KOPT-K1 (cell line): Measurements from ENCODE around the gene TMPRSS9.
A peak's percentile ranks its signal among the peaks of the same experiment; 100 is the strongest.
"Not testable (repeated sequence)": the region's sequence is repeated elsewhere in the genome, so short reads cannot be mapped to it uniquely, and the experiment has no call there.

Experiments used
- H3K27ac ChIP-seq: fragments of 200-600 bp; sonication (generic); 2 replicates; pipeline ENCODE4 v1.5.1; 2016; ENCODE audit warnings: antibody characterized with exemption, mild to moderate bottlenecking, low read depth, low read length; ENCODE audit not compliant: poor library complexity, severe bottlenecking
- H3K36me3 ChIP-seq: fragments of 200-600 bp; sonication (generic); 2 replicates; pipeline ENCODE4 v1.5.1; 2017; ENCODE audit warnings: antibody characterized with exemption, mild to moderate bottlenecking, low read length, moderate library complexity; ENCODE audit not compliant: insufficient read depth
- H3K9me3 ChIP-seq: fragments of 200-600 bp; sonication (generic); 2 replicates; pipeline ENCODE4 v1.5.1; 2017; ENCODE audit warnings: antibody characterized with exemption, low read length, mild to moderate bottlenecking; ENCODE audit not compliant: insufficient read depth, poor library complexity, severe bottlenecking

TMPRSS9 gene

DNA sequence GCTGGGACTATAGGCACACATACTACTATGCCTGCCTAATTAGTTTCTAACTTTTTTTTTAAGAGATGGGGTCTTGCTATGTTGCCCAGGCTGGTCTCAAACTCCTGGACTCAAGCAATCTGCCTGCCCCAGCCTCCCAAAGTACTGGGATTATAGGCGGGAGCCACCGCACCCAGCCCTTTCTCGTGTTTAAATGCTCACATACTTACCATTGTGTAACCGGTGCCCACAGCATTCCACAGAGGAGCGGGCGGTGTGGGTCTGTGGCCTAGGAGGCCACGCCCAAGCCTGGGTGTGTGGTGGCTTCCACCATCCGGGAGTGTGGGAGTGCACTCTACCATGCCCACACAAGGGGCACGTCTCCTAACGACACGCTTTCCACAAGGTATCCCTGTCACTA, 89.0 kb downstream of the TMPRSS9 start:
- Histone ChIP-seq H3K27ac (no peak overlapping the region), H3K9me3 (no peaks in the 10 kb centered on the region), H3K36me3 (peaks cover 76% of the 10 kb centered on the region)

- H3K27ac ChIP-seq = no peak overlapping the region
- H3K36me3 ChIP-seq = peaks cover 63% of the 10 kb centered on the region
- H3K9me3 ChIP-seq = no peaks in the 10 kb centered on the region
These were observed 91.1 kb downstream of the TMPRSS9 start for GRCh38 chr19:2451138-2451537.

DNA sequence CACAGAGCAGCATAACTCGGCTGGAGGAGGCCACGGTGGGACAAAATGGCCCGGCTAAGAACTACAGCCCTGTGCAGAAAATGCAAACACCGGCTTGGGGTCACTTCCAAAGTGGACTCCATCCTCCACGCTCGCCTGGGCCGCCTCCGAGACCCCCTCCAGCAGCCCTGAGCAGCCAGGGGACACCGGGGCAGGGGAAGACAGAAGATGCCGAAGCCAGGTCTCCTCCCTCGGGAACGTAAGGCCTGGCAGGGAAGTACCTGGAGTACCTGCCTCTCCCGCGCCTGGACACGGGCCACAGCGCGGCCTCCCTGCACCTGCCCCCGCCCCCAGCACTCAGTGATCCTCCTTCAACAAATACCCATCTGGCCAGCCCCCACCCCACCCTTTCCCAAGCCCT, 91.7 kb downstream of the TMPRSS9 start:
- no peaks in the 10 kb centered on the region for H3K9me3 ChIP-seq
- H3K27ac ChIP-seq = no peak overlapping the region
- H3K36me3 ChIP-seq = peaks cover 63% of the 10 kb centered on the region

DNA sequence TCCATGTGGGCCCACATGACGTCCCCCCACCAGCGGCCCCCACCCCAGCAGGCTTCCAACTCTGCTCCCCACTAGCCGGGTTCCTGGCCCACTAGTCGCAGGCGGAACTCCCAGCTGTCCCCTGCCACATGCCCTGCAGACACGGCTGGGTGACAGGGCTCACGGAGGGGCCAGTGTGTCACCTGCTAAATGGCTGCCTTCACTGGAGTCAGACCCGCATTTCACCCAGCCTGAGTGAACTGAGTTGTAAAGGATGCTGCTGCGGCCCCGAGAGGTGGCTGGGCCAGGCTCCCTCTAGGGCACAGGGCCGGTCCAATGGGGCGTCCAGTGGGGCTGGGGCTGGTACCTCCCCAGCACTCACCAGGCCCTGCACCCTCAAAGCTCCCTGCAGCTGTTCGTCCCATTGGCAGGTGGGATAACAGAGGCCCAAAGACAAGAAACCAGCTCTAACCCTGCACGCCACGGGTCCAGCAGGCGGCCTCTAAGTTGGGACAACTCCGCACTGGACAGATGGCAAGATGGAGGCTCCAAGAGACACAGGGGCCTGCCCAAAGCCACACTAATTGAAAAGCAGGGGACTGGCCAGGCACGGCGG, 93.5 kb downstream of the TMPRSS9 start:
- no peak overlapping the region for H3K27ac ChIP-seq
- no peaks in the 10 kb centered on the region for H3K9me3 ChIP-seq
- peaks cover 50% of the 10 kb centered on the region for H3K36me3 ChIP-seq

GRCh38 chr19:2454199-2454961, 94.3 kb downstream of the TMPRSS9 start:
- Histone ChIP-seq H3K27ac (no peak overlapping the region), H3K9me3 (no peaks in the 10 kb centered on the region), H3K36me3 (peaks cover 41% of the 10 kb centered on the region)

GRCh38 chr19:2454962-2455850, 95.1 kb downstream of the TMPRSS9 start:
- Histone ChIP-seq H3K36me3 (peaks cover 36% of the 10 kb centered on the region), H3K27ac (peak overlapping the region; percentile 97), H3K9me3 (no peaks in the 10 kb centered on the region)

- no peaks in the 10 kb centered on the region for H3K9me3 ChIP-seq
These were observed 95.9 kb downstream of the TMPRSS9 start for GRCh38 chr19:2455851-2456570.

DNA sequence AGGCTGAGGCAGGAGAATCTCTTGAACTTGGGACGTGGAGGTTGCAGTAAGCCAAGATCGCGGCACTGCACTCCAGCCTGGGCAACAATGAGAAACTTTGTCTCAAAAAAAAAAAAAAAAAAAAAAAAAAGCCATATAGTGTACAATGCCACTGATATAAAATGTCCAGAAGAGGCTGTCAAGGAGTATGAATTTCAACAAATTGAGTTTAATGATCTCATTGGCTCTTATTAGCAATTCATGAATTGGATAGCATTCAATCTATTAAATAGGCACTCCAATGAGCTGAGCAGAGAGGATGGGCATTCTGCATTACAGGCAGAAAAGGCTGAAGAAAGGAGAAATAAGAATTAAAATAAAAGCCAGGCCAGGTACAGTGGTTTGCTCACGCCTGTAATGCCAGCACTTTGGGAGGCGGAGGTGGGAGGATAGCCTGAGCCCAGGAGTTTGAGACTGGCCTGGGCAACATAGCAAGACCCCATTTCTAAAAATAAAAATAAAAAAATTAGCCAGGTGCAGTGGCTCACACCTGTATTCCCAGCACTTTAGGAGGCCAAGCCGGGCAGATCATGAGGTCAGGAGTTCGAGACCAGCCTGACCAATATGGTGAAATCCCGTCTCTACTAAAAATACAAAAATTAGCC, 97.5 kb downstream of the TMPRSS9 start:
- H3K27ac ChIP-seq = peak overlapping the region; percentile 97
- H3K36me3 ChIP-seq = peaks cover 14% of the 10 kb centered on the region; the same call in 1 of the 2 replicates
- no peaks in the 10 kb centered on the region for H3K9me3 ChIP-seq

More at GRCh38 chr19:2455851-2456570, 95.9 kb downstream of the TMPRSS9 start:
- Histone ChIP-seq H3K27ac (peak overlapping the region; percentile 97), H3K36me3 (peaks cover 28% of the 10 kb centered on the region)

GRCh38 chr19:2458054-2458453, 98.0 kb downstream of the TMPRSS9 start:
- H3K9me3 ChIP-seq = no peaks in the 10 kb centered on the region
- peaks cover 8% of the 10 kb centered on the region; the same call in 1 of the 2 replicates for H3K36me3 ChIP-seq
- H3K27ac ChIP-seq = no peak overlapping the region

GRCh38 chr19:2458776-2459175, 98.7 kb downstream of the TMPRSS9 start:
- not testable (repeated sequence) for H3K9me3 ChIP-seq, H3K27ac ChIP-seq, H3K36me3 ChIP-seq

DNA sequence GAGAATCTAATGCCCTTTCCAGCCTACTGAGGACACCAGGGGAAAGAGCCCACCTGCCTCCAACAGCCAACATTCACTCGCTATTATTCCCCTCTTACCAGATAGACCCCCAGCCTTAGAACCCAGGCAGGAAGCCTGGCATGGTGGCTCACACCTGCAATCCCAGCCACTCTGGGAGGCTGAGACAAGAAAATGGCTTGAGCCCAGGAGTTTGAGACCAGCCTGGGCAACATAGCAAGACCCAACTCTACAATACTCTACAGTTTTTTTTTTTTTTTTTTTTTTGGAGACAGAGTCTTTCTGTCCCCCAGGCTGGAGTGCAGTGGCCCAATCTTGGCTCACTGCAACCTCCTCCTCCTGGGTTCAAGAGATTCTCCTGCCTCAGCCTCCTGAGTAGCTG, 100.2 kb downstream of the TMPRSS9 start:
- Histone ChIP-seq H3K27ac (no peak overlapping the region), H3K36me3 (no peaks in the 10 kb centered on the region), H3K9me3 (no peaks in the 10 kb centered on the region)

DNA sequence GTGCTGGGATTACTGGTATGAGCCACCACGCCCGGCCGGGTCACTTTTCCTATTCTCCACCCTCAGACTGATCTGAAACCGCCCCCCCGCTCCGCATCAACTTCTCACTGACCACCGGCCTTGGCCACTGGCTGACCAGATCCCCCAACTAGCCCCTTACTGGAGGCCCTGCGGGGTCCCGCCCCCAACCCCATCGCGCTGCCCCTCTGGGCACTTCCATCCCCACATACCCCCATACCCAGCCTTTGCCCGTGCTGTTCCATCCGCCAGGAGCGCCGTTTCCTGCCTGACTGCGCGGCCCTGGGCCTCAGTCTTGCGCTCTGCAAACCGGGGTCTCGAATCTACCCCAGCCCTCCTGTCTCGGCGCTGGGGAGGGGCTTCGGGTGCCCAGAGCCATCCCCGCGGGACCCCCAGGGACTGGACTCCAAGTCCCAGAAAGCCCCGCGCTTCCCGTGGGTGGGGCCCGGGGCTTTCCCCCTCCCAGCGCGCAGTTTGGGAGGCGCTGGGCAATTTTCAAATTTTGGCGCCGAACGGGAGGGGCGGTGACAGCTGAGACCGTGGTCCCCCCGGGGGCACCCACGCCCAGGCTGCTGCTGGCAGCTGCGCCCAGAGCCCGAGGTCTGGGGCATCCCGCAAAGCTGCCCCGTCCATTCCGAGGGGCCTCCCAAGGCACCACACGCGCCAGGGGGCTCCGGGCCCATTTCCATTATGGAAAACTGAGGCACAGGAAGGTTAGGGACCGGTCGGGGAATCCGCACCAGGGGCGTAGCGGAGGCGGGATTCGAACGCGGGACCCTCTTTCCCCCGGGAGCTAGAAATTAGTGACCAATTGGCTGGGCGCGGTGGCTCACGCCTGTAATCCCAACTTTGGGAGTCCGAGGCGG, 101.9 kb downstream of the TMPRSS9 start:
- Histone ChIP-seq H3K9me3 (no peaks in the 10 kb centered on the region), H3K27ac (peak overlapping the region; percentile 50), H3K36me3 (no peaks in the 10 kb centered on the region)

- no peaks in the 10 kb centered on the region for H3K36me3 ChIP-seq
- H3K9me3 ChIP-seq = no peaks in the 10 kb centered on the region
- no peak overlapping the region for H3K27ac ChIP-seq
These were observed 102.8 kb downstream of the TMPRSS9 start for GRCh38 chr19:2462635-2463421.
